ENCODE measurements around the gene UBQLN3. TPM values are rescaled to one million over a fixed set of nuclear protein-coding genes. Genes with fewer than 3 reads are reported as not detected.

Gene UBQLN3
- total and polyA plus RNA-seq, 2 of the 4 experiments (the other 2 are of a cell fraction), result not detected

- Histone ChIP-seq H4K91ac (ENCODE audit: insufficient read depth, low read depth, low read length) (no peak overlapping the region), H3K9me1 (ENCODE audit: insufficient read depth, low read length) (no peaks in the 10 kb centered on the region), H3K18ac (ENCODE audit: low read depth, low read length) (no peak overlapping the region), H3K23ac (ENCODE audit: low read depth, low read length) (no peak overlapping the region), H3K79me1 (ENCODE audit: low read depth in 1 of 2, low read length in 2 of 2) (no peaks in the 10 kb centered on the region), H3K4me1 (ENCODE audit: control insufficient read depth, insufficient read depth, low read length) (no peaks in the 10 kb centered on the region), H3K9me3 (ENCODE audit: control insufficient read depth, insufficient read depth, low read length) (no peaks in the 10 kb centered on the region), H3K27me3 (ENCODE audit: control insufficient read depth, insufficient read depth, low read length) (no peaks in the 10 kb centered on the region; the same call in 1 of the 2 replicates), H2BK5ac (ENCODE audit: low read depth, low read length, poor library complexity, severe bottlenecking) (no peak overlapping the region), H3K36me3 (ENCODE audit: control insufficient read depth, insufficient read depth, low read length) (no peaks in the 10 kb centered on the region), H2BK20ac (ENCODE audit: low read depth, low read length) (no peak overlapping the region), H3K9ac (ENCODE audit: low read depth, low read length) (no peak overlapping the region), H2BK120ac (ENCODE audit: low read depth, low read length) (no peak overlapping the region), H3K4me2 (ENCODE audit: low read depth, low read length) (no peak overlapping the region), H2AK5ac (ENCODE audit: low read depth, low read length) (no peak overlapping the region), H3K14ac (replicated peaks; ENCODE audit: low read depth, low read length) (no peak overlapping the region), H3K4ac (ENCODE audit: low read depth, low read length) (no peak overlapping the region), H2AFZ (replicated peaks; ENCODE audit: low read length, poor library complexity) (no peak overlapping the region), H2BK15ac (ENCODE audit: low read depth, low read length) (no peak overlapping the region), H3K4me3 (ENCODE audit: insufficient read depth, low read depth, low read length) (no peak overlapping the region), H4K20me1 (ENCODE audit: insufficient read depth, low read length) (no peaks in the 10 kb centered on the region), H4K8ac (ENCODE audit: low read depth in 2 of 2, low read length in 2 of 2) (no peak overlapping the region), H4K5ac (ENCODE audit: low read depth, low read length) (no peak overlapping the region), H2AK9ac (replicated peaks; ENCODE audit: low read depth, low read length, poor library complexity) (no peak overlapping the region), H3K27ac (ENCODE audit: insufficient read depth, low read length) (no peak overlapping the region), H3K56ac (ENCODE audit: extremely low read depth, insufficient read depth, low read length) (no peak overlapping the region)
- in situ Hi-C loops (cut with MboI; ENCODE audit: low sequenced_read_pairs) (no loop called here), dilution Hi-C loops (cut with HindIII; ENCODE audit: low sequenced_read_pairs, unreplicated experiment) (no loop called here), intact Hi-C loops (cut with micrococcal nuclease) (no loop called here)
- ATAC-seq (ENCODE audit: low read depth) (no peak), DNase-seq (no peak)
- TF ChIP-seq CHD1 (IDR thresholded peaks at IDR 0.05; ENCODE audit: low read depth, low read length) (no peak), CTCF (conservative IDR thresholded peaks at IDR 0.05; ENCODE audit: low read depth, low read length) (no peak), RAD21 (IDR thresholded peaks at IDR 0.05; ENCODE audit: low read length) (no peak), SMC3 (IDR thresholded peaks at IDR 0.05; ENCODE audit: low read depth, low read length) (no peak)
- WGBS, 2 experiments (ENCODE audit: extremely low coverage in 2 of 2, insufficient read length in 1 of 2), result no CpG with 5 or more reads among the region's 3 CpGs
- BruUV-seq (replicated peaks), result no TSS peak
- CTCF ChIA-PET, result no interaction called here
- POLR2A ChIA-PET (ENCODE audit: unreplicated experiment), result no interaction called here
Measured at GRCh38 chr11:5556596-5557188, 46.9 kb upstream of the UBQLN3 start.
